ENCODE data around the gene EXOSC6. TPM values are rescaled to one million over a fixed set of nuclear protein-coding genes. Genes with fewer than 3 reads are reported as not detected.
"Not testable (repeated sequence)": the region's sequence is repeated elsewhere in the genome, so short reads cannot be mapped to it uniquely, and the experiment has no call there.

EXOSC6 gene
- total RNA-seq, 1 donor from 2014 or later = 39.2 TPM

GRCh38 chr16:70204010-70204409 is 47.7 kb downstream of the EXOSC6 start:
- H3K4me1 Mint-ChIP-seq; H3K27ac Mint-ChIP-seq; H3K9me3 Mint-ChIP-seq; DNase-seq; H3K27me3 Mint-ChIP-seq; H3K4me3 Mint-ChIP-seq; H3K36me3 Mint-ChIP-seq (ENCODE audit: low read depth); intact Hi-C loops (cut with micrococcal nuclease): not testable (repeated sequence)

GRCh38 chr16:70203508-70203907 is 48.2 kb downstream of the EXOSC6 start:
- H3K4me3 Mint-ChIP-seq; intact Hi-C loops (cut with micrococcal nuclease); H3K9me3 Mint-ChIP-seq; H3K27ac Mint-ChIP-seq; H3K4me1 Mint-ChIP-seq; H3K27me3 Mint-ChIP-seq; H3K36me3 Mint-ChIP-seq (ENCODE audit: low read depth); DNase-seq: not testable (repeated sequence)

DNA sequence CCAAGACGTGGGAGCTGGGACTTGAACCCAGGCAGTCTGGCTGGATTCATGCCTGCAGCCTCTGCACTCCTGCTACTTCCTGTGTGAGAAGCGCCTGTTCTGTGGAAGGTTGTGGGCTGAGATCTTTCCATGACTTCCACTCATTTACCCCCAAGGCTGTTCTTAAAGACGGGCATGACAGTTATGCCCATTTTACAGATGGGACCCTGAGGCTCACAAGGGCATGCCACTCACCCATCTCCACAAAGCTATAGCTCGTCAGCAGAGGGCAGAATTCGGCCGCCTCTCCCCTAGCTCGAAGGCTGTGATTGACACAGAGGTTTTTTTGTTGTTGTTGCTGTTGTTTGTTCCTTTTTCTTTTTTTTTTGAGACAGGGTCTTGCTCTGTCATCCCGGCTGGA is 51.7 kb downstream of the EXOSC6 start:
- H3K4me3 Mint-ChIP-seq; DNase-seq; H3K36me3 Mint-ChIP-seq (ENCODE audit: low read depth); H3K4me1 Mint-ChIP-seq; intact Hi-C loops (cut with micrococcal nuclease); H3K27ac Mint-ChIP-seq; H3K9me3 Mint-ChIP-seq; H3K27me3 Mint-ChIP-seq: not testable (repeated sequence)

DNA sequence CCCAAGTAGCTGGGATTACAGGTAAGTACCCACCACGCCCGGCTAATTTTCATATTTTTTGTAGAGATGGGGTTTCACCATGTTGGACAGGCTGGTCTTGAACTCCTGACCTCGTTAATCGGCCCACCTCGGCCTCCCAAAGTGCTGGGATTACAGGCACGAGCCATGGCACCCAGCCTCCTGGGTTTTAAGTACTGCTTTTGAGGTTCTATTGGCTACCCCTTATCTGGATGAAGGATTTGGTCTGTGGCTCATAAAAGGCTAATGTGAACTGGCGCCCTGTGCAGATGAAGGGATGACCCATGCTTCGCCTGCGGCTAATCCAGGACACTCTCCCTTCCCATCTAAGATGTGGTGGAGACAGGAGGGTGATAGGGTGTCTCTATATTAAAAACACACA is 52.6 kb downstream of the EXOSC6 start:
- not testable (repeated sequence) for H3K4me3 Mint-ChIP-seq, H3K27me3 Mint-ChIP-seq, H3K9me3 Mint-ChIP-seq

DNA sequence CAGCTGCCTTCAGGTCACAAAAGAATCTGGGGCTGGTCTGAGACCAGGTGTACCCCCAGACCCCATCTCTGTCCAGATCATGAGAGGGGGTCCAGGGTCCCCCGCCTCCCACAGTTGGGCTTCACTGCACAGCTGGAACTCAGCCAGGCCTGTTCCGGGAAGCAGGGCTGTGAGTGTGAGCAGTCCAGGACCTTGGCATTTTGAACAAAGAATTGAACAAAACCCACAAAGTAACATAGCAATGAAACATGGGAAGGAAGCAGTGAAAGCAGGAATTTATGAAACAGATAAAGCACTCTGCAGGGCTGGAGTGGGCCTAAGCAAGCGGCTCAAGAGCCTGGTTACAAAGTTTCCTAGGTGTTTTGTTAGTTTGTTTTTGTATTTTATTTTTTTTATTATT is 53.1 kb downstream of the EXOSC6 start:
- H3K4me3 Mint-ChIP-seq; intact Hi-C loops (cut with micrococcal nuclease); H3K36me3 Mint-ChIP-seq (ENCODE audit: low read depth); H3K4me1 Mint-ChIP-seq; DNase-seq; H3K9me3 Mint-ChIP-seq; H3K27ac Mint-ChIP-seq; H3K27me3 Mint-ChIP-seq: not testable (repeated sequence)

More for the DNA sequence above, 52.6 kb downstream of the EXOSC6 start:
- intact Hi-C loops (cut with micrococcal nuclease); DNase-seq; H3K36me3 Mint-ChIP-seq (ENCODE audit: low read depth); H3K4me1 Mint-ChIP-seq; H3K27ac Mint-ChIP-seq: not testable (repeated sequence)

GRCh38 chr16:70198230-70198629 is 53.5 kb downstream of the EXOSC6 start:
- H3K4me3 Mint-ChIP-seq; H3K9me3 Mint-ChIP-seq; H3K36me3 Mint-ChIP-seq (ENCODE audit: low read depth); intact Hi-C loops (cut with micrococcal nuclease); H3K27ac Mint-ChIP-seq; H3K4me1 Mint-ChIP-seq; H3K27me3 Mint-ChIP-seq; DNase-seq: not testable (repeated sequence)

- H3K9me3 Mint-ChIP-seq; H3K4me3 Mint-ChIP-seq; H3K36me3 Mint-ChIP-seq (ENCODE audit: low read depth); H3K27ac Mint-ChIP-seq; intact Hi-C loops (cut with micrococcal nuclease); H3K27me3 Mint-ChIP-seq; DNase-seq; H3K4me1 Mint-ChIP-seq: not testable (repeated sequence)
Observed at GRCh38 chr16:70197611-70198010, 54.1 kb downstream of the EXOSC6 start.

Other genes starting within 250 kb of the EXOSC6 start
- gene PDPR, start 137.6 kb downstream of the EXOSC6 start, total RNA-seq = 39.8 and 41.7 TPM in 2 replicates
- gene CLEC18C, start 78.2 kb downstream of the EXOSC6 start, total RNA-seq = 0.45 TPM in 1 of 2 replicates, not detected in the other
- gene AARS1, start 37.6 kb upstream of the EXOSC6 start, total RNA-seq = 115 and 117 TPM in 2 replicates
- 29.4 and 30.4 TPM in 2 replicates for gene DDX19B, start 47.2 kb upstream of the EXOSC6 start, total RNA-seq
- 73.0 and 73.3 TPM in 2 replicates for gene DDX19A, start 95.0 kb upstream of the EXOSC6 start, total RNA-seq
- 27.9 and 37.0 TPM in 2 replicates for gene ST3GAL2, start 187.2 kb upstream of the EXOSC6 start, total RNA-seq
- 19.6 and 24.4 TPM in 2 replicates for gene FCSK, start 202.7 kb upstream of the EXOSC6 start, total RNA-seq

Measured in activated CD4-positive, alpha-beta T cell treated with anti-CD3 and anti-CD28 coated beads, Interleukin-2, amount 10 ng/mL, durations not matched to agents 24 days and 14 days (primary cell).